MCF 10A (cell line): ENCODE data around the gene BIRC5. TPM values are rescaled to one million over a fixed set of nuclear protein-coding genes. Genes with fewer than 3 reads are reported as not detected.
"Not testable (repeated sequence)": the region's sequence is repeated elsewhere in the genome, so short reads cannot be mapped to it uniquely, and the experiment has no call there.

Source experiments
- BruUV-seq: library from RNA; stranded (reverse); fragments of 400-500 nt; replicated peaks from 2 replicates; lab custom pipeline; 2021; lab: Mats Ljungman, UMichigan
- CTCF ChIA-PET: fragments of 300-600 bp; sonication (Branson Sonifier 250); formaldehyde crosslinking; extraction: SDS; loops from one replicate; lab custom pipeline; 2021; ENCODE audit warnings: antibody characterized with exemption, inconsistent platforms; lab: Yijun Ruan, JAX
- POLR2A ChIA-PET: fragments of 300-600, 350-650 bp; sonication (Branson Sonifier 250); formaldehyde crosslinking; extraction: SDS; loops from one replicate; lab custom pipeline; 2020; ENCODE audit warnings: antibody characterized with exemption, inconsistent platforms; lab: Yijun Ruan, JAX
- DNase-seq: peaks from one replicate; pipeline ENCODE4 v3.0.0-alpha.2; 2018; ENCODE audit not compliant: unreplicated experiment
- H3K27ac Mint-ChIP-seq: one replicate; pipeline ENCODE4 v1.8.0; 2022; ENCODE audit warnings: mild to moderate bottlenecking, low read depth, mixed read lengths; ENCODE audit not compliant: unreplicated experiment
- H3K27me3 Mint-ChIP-seq: one replicate; pipeline ENCODE4 v1.8.0; 2022; ENCODE audit warnings: mixed read lengths; ENCODE audit not compliant: insufficient read depth, unreplicated experiment
- H3K36me3 Mint-ChIP-seq: one replicate; pipeline ENCODE4 v1.8.0; 2022; ENCODE audit warnings: mild to moderate bottlenecking, moderate library complexity, mixed read lengths; ENCODE audit not compliant: insufficient read depth, unreplicated experiment
- H3K4me1 Mint-ChIP-seq: one replicate; pipeline ENCODE4 v1.8.0; 2022; ENCODE audit warnings: mixed read lengths; ENCODE audit not compliant: insufficient read depth, unreplicated experiment
- H3K4me3 Mint-ChIP-seq: one replicate; pipeline ENCODE4 v1.8.0; 2022; ENCODE audit warnings: mild to moderate bottlenecking, moderate library complexity, mixed read lengths; ENCODE audit not compliant: unreplicated experiment
- H3K9me3 Mint-ChIP-seq: one replicate; pipeline ENCODE4 v1.8.0; 2022; ENCODE audit warnings: mixed read lengths; ENCODE audit not compliant: unreplicated experiment
- intact Hi-C: fragments of 100-400 bp; cut with micrococcal nuclease; formaldehyde crosslinking; loops from 2 replicates; pipeline ENCODE4 v1.14.1; 2022
- total RNA-seq: library from RNA; stranded (reverse); gene quantifications from 2 replicates; pipeline ENCODE4 v1.2.3, GENCODE V29; 2022
- TF ChIP-seq, protein P1 (sequence below): fragments of 200-600 bp; IDR thresholded peaks from one replicate; pipeline ENCODE4 v1.8.0; 2022; ENCODE audit warnings: antibody characterized with exemption, mild to moderate bottlenecking; ENCODE audit not compliant: unreplicated experiment

Gene BIRC5
- total RNA-seq, 1 experiment from 2014 or later, result 45.6 TPM

DNA sequence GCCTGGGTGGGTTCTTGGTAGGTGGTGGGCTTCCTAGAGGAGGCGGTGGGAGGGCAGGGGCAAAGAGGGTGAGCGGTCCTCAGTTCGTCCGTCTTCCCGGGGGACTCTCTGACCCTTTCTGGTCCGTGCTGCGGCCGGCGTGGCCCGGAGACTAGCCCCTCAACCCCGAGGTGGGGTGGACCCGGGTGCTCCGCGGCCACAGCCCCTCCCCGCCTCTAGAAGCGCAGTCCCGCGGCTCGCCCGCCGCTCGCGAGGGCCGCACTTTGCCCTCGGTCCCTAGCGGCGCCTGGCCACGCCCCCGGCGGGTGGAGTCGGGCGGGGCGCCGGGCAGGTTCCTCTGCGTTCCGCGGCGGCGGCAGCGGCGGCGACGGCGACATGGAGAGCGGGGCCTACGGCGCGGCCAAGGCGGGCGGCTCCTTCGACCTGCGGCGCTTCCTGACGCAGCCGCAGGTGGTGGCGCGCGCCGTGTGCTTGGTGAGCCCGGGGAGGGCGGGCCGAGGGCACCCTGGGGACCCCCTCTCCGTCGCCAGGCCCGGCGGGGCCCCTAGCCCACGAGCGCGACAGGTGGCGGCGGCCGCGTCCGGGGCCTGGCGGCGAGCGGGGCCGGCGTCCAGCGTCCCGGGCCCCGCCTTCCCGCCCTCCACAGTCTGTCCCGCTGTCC is 45.7 kb upstream of the BIRC5 start, which contains the start of gene SYNGR2:
Gene SYNGR2 (plus strand): TSS at position 340 of the 661 bp plus-strand sequence. CDS start 36 bp downstream, at position 376.
- Mint-ChIP-seq H3K4me1 (no peaks in the 10 kb centered on the region), H3K27me3 (no peaks in the 10 kb centered on the region), H3K36me3 (peaks cover 11% of the 10 kb centered on the region), H3K4me3 (peak within 1 kb of the TSS; percentile 65), H3K9me3 (no peaks in the 10 kb centered on the region), H3K27ac (peak within 1 kb of the TSS; percentile 39)
- intact Hi-C loops, result no loop called here
- DNase-seq, result peak; percentile 72
- TF ChIP-seq, protein P1, sequence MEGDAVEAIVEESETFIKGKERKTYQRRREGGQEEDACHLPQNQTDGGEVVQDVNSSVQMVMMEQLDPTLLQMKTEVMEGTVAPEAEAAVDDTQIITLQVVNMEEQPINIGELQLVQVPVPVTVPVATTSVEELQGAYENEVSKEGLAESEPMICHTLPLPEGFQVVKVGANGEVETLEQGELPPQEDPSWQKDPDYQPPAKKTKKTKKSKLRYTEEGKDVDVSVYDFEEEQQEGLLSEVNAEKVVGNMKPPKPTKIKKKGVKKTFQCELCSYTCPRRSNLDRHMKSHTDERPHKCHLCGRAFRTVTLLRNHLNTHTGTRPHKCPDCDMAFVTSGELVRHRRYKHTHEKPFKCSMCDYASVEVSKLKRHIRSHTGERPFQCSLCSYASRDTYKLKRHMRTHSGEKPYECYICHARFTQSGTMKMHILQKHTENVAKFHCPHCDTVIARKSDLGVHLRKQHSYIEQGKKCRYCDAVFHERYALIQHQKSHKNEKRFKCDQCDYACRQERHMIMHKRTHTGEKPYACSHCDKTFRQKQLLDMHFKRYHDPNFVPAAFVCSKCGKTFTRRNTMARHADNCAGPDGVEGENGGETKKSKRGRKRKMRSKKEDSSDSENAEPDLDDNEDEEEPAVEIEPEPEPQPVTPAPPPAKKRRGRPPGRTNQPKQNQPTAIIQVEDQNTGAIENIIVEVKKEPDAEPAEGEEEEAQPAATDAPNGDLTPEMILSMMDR, result no peak
- ChIA-PET CTCF (interaction anchor here (1.4 kb wide), 1 partner anchor 55 kb away, joined by 4 read pairs; no protein-coding TSS in a partner anchor), POLR2A (interaction anchor here (1.2 to 1.6 kb wide), 2 partner anchors 24 to 27 kb away, joined by 3 to 12 read pairs; no protein-coding TSS in a partner anchor)
- BruUV-seq, result no TSS peak

DNA sequence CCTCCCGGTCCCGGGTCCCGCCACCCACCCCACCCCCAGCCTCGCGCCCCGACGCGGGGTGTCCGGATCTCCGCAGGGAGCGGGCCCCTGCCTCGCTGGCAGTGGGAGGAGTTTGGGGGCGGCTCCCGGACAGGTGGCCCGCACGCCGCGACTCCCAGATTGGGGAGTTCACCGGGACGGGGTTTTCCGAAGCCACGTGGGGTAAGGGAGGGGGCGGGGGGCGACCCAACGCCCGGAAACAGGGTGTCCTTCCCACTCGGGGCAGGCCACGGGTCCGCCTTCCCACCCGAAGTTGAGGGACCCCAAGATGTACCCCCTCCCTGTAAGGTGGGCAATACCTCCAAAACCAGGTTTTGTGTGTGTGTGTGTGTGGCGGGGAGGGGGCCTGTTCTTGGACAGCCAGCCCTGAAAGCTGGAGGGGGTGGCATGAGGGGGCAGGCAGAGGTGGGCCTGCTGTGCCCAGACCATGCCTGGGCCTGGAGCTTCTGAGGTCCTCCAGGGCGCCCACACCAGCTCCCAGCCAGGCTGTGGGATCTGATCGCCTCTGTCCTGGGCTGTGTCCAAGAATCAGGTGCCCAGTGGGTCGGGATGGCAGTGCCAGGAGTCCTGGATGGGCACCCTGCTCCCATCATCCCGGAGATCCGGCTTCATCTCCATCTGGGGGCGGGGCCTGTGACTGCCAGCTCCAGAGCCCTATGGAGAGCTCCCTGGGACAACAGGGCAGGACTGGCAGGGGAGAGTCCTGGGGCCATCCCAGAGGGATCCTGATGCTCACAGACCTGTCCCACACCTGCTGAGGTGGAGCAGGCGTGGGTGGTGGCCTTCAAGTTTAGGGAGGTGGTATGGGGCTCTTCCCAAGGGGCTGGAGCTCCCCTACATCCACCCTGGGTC is 44.9 kb upstream of the BIRC5 start:
- no peaks in the 10 kb centered on the region for H3K27me3 Mint-ChIP-seq
- no peaks in the 10 kb centered on the region for H3K9me3 Mint-ChIP-seq
- DNase-seq, result peak; percentile 78
- intact Hi-C loops, result no loop called here
- ChIA-PET CTCF (interaction anchor here (0.9 to 1.4 kb wide), 3 partner anchors 27 to 82 kb away, joined by 3 to 4 read pairs (median 3); no protein-coding TSS in a partner anchor), POLR2A (interaction anchor here (0.6 to 1.6 kb wide), 7 partner anchors 18 to 45 kb away, joined by 3 to 12 read pairs (median 4); partner anchors contain the start of genes AFMID, BIRC5, TK1 and TMC6)
- BruUV-seq, result no TSS peak
- H3K4me1 Mint-ChIP-seq, result peaks cover 6% of the 10 kb centered on the region
- H3K4me3 Mint-ChIP-seq, result peak overlapping the region; percentile 65
- TF ChIP-seq, protein P1, result no peak
- H3K36me3 Mint-ChIP-seq, result peaks cover 12% of the 10 kb centered on the region
- peak overlapping the region; percentile 23 for H3K27ac Mint-ChIP-seq

DNA sequence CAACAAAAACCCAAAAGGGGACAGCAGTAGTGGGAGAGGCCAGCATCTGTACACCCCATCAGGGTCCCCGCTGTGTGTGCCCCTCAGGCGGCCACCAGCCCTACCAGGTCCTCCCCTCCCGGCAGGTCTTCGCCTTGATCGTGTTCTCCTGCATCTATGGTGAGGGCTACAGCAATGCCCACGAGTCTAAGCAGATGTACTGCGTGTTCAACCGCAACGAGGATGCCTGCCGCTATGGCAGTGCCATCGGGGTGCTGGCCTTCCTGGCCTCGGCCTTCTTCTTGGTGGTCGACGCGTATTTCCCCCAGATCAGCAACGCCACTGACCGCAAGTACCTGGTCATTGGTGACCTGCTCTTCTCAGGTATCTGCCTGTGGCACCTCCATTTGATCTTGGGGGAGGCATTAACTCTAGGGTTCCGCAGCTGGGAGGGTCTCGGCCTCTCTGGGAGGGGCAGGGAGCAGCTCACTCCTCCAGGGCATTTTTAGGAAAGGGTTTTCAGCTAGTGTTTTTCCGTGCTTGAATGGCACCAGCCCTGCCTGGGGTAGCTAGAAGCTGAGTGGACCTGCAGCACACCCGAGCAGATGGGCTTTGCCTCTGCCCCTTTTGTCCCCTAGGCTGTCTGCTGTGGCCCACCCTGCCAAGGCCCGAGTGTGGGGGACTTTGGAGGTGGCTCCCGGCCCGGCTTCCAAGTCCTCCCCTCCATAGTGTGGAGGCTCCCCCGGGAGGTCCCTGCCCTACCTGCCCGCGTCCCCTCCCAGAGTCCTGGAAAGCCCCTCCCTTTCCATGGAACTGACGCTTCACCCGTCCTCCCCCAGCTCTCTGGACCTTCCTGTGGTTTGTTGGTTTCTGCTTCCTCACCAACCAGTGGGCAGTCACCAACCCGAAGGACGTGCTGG is 43.1 kb upstream of the BIRC5 start:
- BruUV-seq, result no TSS peak
- intact Hi-C loops, result no loop called here
- POLR2A ChIA-PET, result interaction anchor here (1.1 kb wide), 2 partner anchors 17 to 29 kb away, joined by 3 to 5 read pairs; no protein-coding TSS in a partner anchor
- TF ChIP-seq, protein P1, result no peak
- H3K4me3 Mint-ChIP-seq, result no peak overlapping the region
- H3K9me3 Mint-ChIP-seq, result no peaks in the 10 kb centered on the region
- no peak for DNase-seq
- CTCF ChIA-PET, result interaction anchor here (0.6 kb wide), 1 partner anchor 10 kb away, joined by 3 read pairs; no protein-coding TSS in a partner anchor
- H3K27ac Mint-ChIP-seq, result no peak overlapping the region
- peaks cover 11% of the 10 kb centered on the region for H3K4me1 Mint-ChIP-seq
- H3K27me3 Mint-ChIP-seq, result no peaks in the 10 kb centered on the region
- H3K36me3 Mint-ChIP-seq, result peaks cover 18% of the 10 kb centered on the region

DNA sequence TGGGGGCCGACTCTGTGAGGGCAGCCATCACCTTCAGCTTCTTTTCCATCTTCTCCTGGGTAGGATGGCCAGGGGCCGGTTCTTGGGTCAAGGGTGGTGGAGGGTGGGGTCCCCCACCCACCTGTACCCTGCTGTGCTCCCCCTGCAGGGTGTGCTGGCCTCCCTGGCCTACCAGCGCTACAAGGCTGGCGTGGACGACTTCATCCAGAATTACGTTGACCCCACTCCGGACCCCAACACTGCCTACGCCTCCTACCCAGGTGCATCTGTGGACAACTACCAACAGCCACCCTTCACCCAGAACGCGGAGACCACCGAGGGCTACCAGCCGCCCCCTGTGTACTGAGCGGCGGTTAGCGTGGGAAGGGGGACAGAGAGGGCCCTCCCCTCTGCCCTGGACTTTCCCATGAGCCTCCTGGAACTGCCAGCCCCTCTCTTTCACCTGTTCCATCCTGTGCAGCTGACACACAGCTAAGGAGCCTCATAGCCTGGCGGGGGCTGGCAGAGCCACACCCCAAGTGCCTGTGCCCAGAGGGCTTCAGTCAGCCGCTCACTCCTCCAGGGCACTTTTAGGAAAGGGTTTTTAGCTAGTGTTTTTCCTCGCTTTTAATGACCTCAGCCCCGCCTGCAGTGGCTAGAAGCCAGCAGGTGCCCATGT is 42.3 kb upstream of the BIRC5 start:
- H3K27ac Mint-ChIP-seq, H3K9me3 Mint-ChIP-seq, H3K4me3 Mint-ChIP-seq, H3K27me3 Mint-ChIP-seq, DNase-seq, intact Hi-C loops, BruUV-seq: not testable (repeated sequence)
- CTCF ChIA-PET, result interaction anchor here (0.8 kb wide), 1 partner anchor 58 kb away, joined by 3 read pairs; no protein-coding TSS in a partner anchor
- Mint-ChIP-seq H3K36me3 (peaks cover 18% of the 10 kb centered on the region), H3K4me1 (peaks cover 11% of the 10 kb centered on the region)
- POLR2A ChIA-PET, result interaction anchor here (1.1 kb wide), 2 partner anchors 16 to 30 kb away, joined by 3 to 5 read pairs; no protein-coding TSS in a partner anchor
